Measurements from ENCODE around the gene NAP1L4.

NAP1L4 gene

DNA sequence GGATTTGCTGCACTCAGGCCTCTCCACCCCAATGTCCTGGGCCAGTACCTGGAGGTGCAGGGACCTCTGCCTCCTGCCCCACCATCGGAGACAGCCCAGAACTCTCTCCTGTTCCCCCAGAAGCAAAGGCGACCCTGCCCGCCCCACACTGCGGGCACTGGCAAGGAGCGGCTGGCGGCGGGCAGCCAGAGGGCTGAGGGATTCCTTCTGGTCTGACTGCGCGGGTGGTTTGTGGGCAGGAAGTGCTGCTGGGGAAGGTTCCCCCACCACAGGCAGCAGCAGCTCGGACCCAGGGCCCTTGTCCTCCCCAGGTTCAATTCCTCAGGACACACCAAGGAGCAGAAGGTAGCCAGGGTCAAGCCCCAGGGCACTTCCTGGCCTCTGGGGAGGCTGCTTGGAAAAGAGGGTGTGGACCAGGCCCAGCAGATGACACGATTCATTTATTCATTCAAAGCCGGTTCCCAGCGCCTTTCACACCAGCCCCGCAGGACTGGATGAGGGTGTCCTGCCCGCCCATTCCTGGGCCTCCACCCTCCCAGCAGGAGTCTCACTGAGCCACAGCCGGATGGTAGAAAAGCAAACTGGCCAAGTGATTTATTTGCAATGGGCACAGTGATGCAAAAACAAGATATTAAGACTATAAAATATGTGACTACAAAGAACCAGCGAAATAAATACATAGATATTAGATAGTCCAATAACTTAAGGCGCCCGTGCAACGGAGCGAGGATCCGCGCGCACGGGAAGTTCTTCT, 64.1 kb downstream of the NAP1L4 start:
- peak; percentile 29 for DNase-seq (ENCODE audit: low read depth)
- H3K4me3 ChIP-seq (replicated peaks; ENCODE audit: low read depth, low read length): peak overlapping the region; percentile 71
- TF ChIP-seq, protein P1, sequence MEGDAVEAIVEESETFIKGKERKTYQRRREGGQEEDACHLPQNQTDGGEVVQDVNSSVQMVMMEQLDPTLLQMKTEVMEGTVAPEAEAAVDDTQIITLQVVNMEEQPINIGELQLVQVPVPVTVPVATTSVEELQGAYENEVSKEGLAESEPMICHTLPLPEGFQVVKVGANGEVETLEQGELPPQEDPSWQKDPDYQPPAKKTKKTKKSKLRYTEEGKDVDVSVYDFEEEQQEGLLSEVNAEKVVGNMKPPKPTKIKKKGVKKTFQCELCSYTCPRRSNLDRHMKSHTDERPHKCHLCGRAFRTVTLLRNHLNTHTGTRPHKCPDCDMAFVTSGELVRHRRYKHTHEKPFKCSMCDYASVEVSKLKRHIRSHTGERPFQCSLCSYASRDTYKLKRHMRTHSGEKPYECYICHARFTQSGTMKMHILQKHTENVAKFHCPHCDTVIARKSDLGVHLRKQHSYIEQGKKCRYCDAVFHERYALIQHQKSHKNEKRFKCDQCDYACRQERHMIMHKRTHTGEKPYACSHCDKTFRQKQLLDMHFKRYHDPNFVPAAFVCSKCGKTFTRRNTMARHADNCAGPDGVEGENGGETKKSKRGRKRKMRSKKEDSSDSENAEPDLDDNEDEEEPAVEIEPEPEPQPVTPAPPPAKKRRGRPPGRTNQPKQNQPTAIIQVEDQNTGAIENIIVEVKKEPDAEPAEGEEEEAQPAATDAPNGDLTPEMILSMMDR (IDR thresholded peaks at IDR 0.05; ENCODE audit: low read length, missing control alignments): peak; percentile 4

DNA sequence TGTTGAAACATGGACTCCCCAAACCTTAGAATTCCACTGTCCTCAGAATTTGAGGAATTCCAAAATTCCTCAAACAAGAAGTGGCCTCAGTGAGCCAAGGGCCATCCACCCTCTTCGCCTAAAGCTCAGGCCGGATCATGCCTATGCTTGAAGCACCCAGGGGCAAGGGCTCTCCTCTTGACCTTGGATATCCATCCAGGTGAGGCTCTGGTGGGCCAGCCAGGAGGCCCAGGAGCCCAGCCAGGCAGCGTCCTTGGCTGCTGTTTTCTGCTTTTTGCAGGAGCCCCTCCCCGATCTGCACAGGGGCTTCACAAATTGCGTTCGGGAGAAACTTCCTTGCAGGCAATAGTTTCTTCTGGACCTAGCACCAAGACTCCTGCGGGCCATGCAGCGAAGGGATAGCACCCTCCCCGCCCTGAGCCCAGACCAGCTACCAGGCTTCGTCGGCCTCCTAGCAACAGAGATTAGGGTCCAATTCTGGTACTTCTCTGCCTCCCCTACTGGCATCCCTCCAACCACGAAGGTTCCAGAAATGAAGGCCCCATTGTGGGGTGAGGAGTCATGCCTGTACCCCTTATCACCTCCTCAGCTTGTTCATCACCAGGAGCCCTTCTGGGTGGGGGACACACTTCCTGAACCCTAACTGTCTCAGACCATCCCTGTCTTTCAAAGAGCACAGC, 64.9 kb downstream of the NAP1L4 start:
- H3K4me3 ChIP-seq (replicated peaks; ENCODE audit: low read depth, low read length): peak overlapping the region; percentile 71
- TF ChIP-seq, protein P1 (IDR thresholded peaks at IDR 0.05; ENCODE audit: low read length, missing control alignments): no peak
- DNase-seq (ENCODE audit: low read depth): no peak

DNA sequence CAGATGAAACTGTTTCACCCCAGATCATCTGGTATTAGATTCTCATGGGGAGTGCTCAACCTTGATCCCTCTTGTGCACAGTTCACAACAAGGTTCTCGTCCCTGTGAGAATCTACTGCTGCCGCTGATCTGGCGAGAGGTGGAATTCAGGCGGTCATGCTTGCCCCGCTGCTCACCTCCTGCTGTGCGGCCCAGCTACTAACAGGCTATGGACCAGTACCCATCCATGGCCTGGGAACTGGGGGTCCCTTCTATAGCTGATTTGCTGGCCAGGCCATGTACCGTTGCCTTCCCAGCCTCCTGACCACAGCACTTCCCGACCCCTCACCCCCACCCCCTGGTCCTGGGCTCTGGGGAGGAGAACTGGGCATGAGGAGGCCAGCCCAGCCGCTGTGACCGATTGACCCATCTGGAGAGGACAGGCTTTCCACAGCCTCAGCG, 65.5 kb downstream of the NAP1L4 start:
- DNase-seq (ENCODE audit: low read depth): no peak
- no peak overlapping the region for H3K4me3 ChIP-seq (replicated peaks; ENCODE audit: low read depth, low read length)
- TF ChIP-seq, protein P1 (IDR thresholded peaks at IDR 0.05; ENCODE audit: low read length, missing control alignments): no peak

DNA sequence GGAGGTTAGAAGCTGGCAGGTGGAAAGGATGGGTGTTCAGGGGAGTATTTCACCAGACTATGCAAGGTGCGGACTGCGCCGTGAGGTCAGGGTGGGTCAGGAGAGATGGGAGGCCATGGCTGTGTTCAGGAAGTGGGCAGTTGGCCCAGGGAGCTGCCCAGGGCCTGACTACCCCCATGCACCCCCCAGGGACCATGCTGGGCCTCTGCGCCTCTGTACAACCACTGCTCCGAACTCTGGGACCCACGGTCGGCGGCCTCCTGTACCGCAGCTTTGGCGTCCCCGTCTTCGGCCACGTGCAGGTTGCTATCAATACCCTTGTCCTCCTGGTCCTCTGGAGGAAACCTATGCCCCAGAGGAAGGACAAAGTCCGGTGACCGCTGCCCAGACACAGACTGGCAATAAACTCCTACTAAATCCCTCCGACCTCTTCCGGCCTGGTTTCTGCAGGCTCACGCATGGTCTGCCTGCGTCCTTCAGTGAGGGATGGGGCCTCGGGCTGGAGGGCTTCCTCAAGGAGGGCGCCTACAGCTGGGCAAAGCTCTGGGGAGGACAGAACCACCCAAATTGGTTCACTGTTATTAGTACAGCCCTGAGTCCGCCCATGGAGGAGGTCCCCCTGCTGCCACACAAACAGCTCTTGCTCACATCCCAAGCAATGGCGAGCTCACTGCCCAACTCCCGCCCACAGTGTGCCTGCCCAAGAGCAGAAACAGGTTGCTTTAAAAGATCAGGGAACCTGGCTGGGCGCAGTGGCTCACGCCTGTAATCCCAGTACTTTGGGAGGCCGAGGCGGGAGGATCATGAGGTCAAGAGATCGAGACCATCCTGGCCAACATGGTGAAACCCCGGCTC, 67.1 kb downstream of the NAP1L4 start:
- TF ChIP-seq, protein P1 (IDR thresholded peaks at IDR 0.05; ENCODE audit: low read length, missing control alignments): no peak
- H3K4me3 ChIP-seq (replicated peaks; ENCODE audit: low read depth, low read length): no peak overlapping the region
- no peak for DNase-seq (ENCODE audit: low read depth)

DNA sequence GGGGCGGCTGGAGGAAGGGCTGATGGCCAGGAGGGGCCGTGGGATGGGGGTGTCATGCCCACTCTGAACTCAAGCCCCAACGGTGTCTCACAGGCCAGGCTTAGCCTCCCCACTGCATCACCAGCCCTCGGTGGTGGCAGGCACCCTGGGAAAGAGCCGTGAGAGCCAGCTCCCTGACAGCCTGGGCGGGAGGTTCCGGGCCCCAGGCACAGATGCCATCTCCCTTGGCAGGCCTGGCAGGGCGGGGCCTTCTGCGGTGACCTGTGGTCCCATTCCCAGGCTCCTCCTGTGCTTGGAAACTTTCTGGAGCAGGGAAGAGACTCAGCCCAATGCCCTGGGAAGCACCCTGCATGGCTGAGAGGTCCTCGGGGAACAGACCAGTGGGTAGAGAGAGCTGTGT, 67.7 kb downstream of the NAP1L4 start:
- H3K4me3 ChIP-seq (replicated peaks; ENCODE audit: low read depth, low read length): no peak overlapping the region
- DNase-seq (ENCODE audit: low read depth): no peak
- TF ChIP-seq, protein P1 (IDR thresholded peaks at IDR 0.05; ENCODE audit: low read length, missing control alignments): no peak

DNA sequence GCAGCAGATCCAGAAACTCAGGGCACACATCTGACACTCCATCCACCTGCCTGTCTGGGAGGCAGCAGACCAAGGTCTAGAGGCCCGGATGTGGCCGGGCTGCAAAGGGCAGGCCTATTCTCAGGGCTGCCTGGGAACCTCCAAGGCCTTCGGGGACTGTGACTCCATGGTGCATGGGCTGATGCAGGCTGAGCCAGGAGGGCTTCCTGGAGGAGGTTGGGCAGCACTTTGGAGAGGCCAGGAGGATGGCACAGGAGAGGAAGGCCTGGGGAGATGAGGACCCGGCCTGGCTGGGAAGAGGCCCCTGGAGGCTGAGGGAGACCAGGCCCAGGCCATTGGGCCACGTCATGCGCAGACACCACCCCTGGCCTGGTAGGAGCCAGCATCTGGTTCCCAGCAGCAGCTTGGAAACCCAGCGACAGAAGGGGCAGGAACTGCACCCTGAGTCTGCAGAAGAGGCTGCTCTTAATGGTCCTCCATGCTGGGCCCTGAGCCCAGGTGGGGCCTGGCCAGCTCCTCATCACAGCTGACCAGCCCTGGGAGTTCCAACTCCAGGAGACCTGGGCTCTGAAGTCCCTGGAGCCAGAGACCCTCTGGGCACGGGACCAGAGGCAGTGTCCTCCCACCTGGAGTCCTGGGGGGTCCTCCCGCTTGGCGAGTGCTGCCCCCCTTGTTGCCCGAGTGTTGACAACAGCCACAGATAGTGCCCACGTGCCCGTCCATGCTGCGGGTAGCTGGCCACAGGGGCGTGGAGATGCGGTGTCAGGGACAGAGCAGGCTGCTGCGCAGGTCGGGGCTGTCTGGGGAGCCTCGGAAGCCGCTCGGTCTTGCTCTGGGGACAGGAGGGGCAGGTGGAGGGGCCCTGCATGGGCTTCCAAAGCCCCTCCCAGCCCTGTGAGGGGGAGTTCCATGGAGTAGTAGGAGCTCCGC, 68.4 kb downstream of the NAP1L4 start:
- TF ChIP-seq, protein P1 (IDR thresholded peaks at IDR 0.05; ENCODE audit: low read length, missing control alignments): no peak
- DNase-seq (ENCODE audit: low read depth): no peak

More for the DNA sequence above, 68.4 kb downstream of the NAP1L4 start:
- H3K4me3 ChIP-seq (replicated peaks; ENCODE audit: low read depth, low read length): no peak overlapping the region

Data from fibroblast of pulmonary artery (primary cell).